HCT116 (cell line): Measurements from ENCODE around the gene NKX6-1. TPM values are rescaled to one million over a fixed set of nuclear protein-coding genes. Genes with fewer than 3 reads are reported as not detected.

ENCODE experiments used
- ATAC-seq: fragments of 200-7000 bp; cut with Tn5 transposase; 2 replicates; pipeline ENCODE4 v1.9.1; 2020; ENCODE audit warnings: mild to moderate bottlenecking, moderate library complexity
- BruUV-seq: library from RNA; stranded (reverse); fragments of 400-500 nt; replicated peaks from 2 replicates; lab custom pipeline; 2021; lab: Mats Ljungman, UMichigan
- CTCF ChIA-PET: fragments of 300-600 bp; sonication (Branson Sonifier 250); formaldehyde crosslinking; loops from one replicate; lab custom pipeline; 2021; ENCODE audit warnings: antibody characterized with exemption; lab: Charles Lee
- POLR2A ChIA-PET: fragments of 300-600, 350-600 bp; sonication (Branson Sonifier 250); formaldehyde crosslinking; loops from one replicate; lab custom pipeline; 2021; ENCODE audit warnings: antibody characterized with exemption; lab: Charles Lee
- RAD21 ChIA-PET, 2 experiments: fragments of 300-600 bp; sonication (Branson Sonifier 250); formaldehyde crosslinking; loops; one replicate each; lab custom pipeline; 2023; ENCODE audit warnings: low total read pairs in 2 of 2; ENCODE audit not compliant: uncharacterized antibody in 2 of 2, unreplicated experiment in 2 of 2, low non-redundant PET in 1 of 2; lab: Charles Lee
- DNase-seq: peaks from one replicate; pipeline ENCODE4 v3.0.0-alpha.2; 2010; ENCODE audit warnings: low read depth, low spot score
- H2AFZ ChIP-seq: fragments of 200-600 bp; shearing (Covaris generic), sonication (generic); 2 replicates; pipeline ENCODE4 v1.6.1; 2017; ENCODE audit warnings: low read depth, mixed run types, mixed read lengths, antibody characterized with exemption, low read length; ENCODE audit not compliant: poor library complexity, severe bottlenecking
- H3K27ac ChIP-seq: 2 replicates; pipeline ENCODE4 v1.5.1; 2012; ENCODE audit warnings: low read depth, low read length
- H3K27me3 ChIP-seq: fragments of 200-600 bp; sonication (generic); 2 replicates; pipeline ENCODE4 v1.6.1; 2016; ENCODE audit warnings: mixed run types, low read length, mixed read lengths; ENCODE audit not compliant: insufficient read depth
- H3K36me3 ChIP-seq, 2 experiments: fragments of 200-500 bp in 1 of 2; fragments of 200-600 bp in 1 of 2; sonication (Bioruptor generic) in 1 of 2; sonication (generic) in 1 of 2; 2 replicates each; pipeline versions ENCODE4 v1.5.1 to v1.6.1; 2014 to 2016; ENCODE audit warnings: low read length in 2 of 2, inconsistent platforms in 1 of 2, mixed read lengths in 1 of 2, mixed run types in 1 of 2; ENCODE audit not compliant: insufficient read depth in 2 of 2, control insufficient read depth in 1 of 2
- H3K4me1 ChIP-seq, 2 experiments: fragments of 200-600 bp in 1 of 2; sonication (generic) in 1 of 2; 2 replicates each; pipeline versions ENCODE4 v1.5.1 to v1.6.1; 2012 to 2017; ENCODE audit warnings: low read length in 2 of 2, inconsistent platforms in 1 of 2, mild to moderate bottlenecking in 1 of 2, mixed read lengths in 1 of 2, mixed run types in 1 of 2, moderate library complexity in 1 of 2; ENCODE audit not compliant: insufficient read depth in 2 of 2, control insufficient read depth in 1 of 2
- H3K4me2 ChIP-seq: fragments of 200-600 bp; sonication (generic); 2 replicates; pipeline ENCODE4 v1.6.1; 2017; ENCODE audit warnings: mixed run types, low read length, mixed read lengths
- H3K4me3 ChIP-seq, 2 experiments: fragments of 200-600 bp in 1 of 2; sonication (generic) in 1 of 2; replicated peaks in 1 of 2; 2 replicates each; pipeline ENCODE4 v1.5.1; 2011 to 2016; ENCODE audit warnings: low read length in 2 of 2, control low read depth in 1 of 2, low read depth in 1 of 2, mild to moderate bottlenecking in 1 of 2, mixed read lengths in 1 of 2, mixed run types in 1 of 2
- H3K79me2 ChIP-seq: fragments of 200-600 bp; sonication (generic); 2 replicates; pipeline ENCODE4 v1.6.1; 2017; ENCODE audit warnings: mild to moderate bottlenecking, mixed run types, low read length, moderate library complexity, mixed read lengths; ENCODE audit not compliant: insufficient read depth
- H3K9ac ChIP-seq: fragments of 200-600 bp; sonication (generic); 2 replicates; pipeline ENCODE4 v1.6.1; 2016; ENCODE audit warnings: low read length, mixed read lengths
- H3K9me2 ChIP-seq: fragments of 200-600 bp; sonication (generic), shearing (Covaris generic); 2 replicates; pipeline ENCODE4 v1.6.1; 2017; ENCODE audit warnings: mixed run types, mild to moderate bottlenecking, moderate library complexity; ENCODE audit not compliant: insufficient read depth
- H3K9me3 ChIP-seq, 2 experiments: fragments of 200-500 bp in 1 of 2; fragments of 200-600 bp in 1 of 2; sonication (Bioruptor generic) in 1 of 2; sonication (generic) in 1 of 2; 2 replicates each; pipeline ENCODE4 v1.6.1; 2014 to 2017; ENCODE audit warnings: low read length in 2 of 2, mixed read lengths in 2 of 2, inconsistent platforms in 1 of 2, low read depth in 1 of 2, mild to moderate bottlenecking in 1 of 2, mixed run types in 1 of 2, moderate library complexity in 1 of 2; ENCODE audit not compliant: control insufficient read depth in 1 of 2, insufficient read depth in 1 of 2
- H4K20me1 ChIP-seq: fragments of 200-600 bp; sonication (generic), shearing (Covaris generic); 2 replicates; pipeline ENCODE4 v1.6.1; 2017; ENCODE audit warnings: mixed run types, mild to moderate bottlenecking, moderate library complexity; ENCODE audit not compliant: insufficient read depth
- CBX3 ChIP-seq: IDR thresholded peaks from 2 replicates; pipeline ENCODE4 v1.6.1; 2012; ENCODE audit warnings: low read depth
- CEBPB ChIP-seq: IDR thresholded peaks from 2 replicates; pipeline ENCODE4 v1.6.1; 2012; ENCODE audit warnings: low read depth
- ELF1 ChIP-seq: IDR thresholded peaks from 2 replicates; pipeline ENCODE4 v1.6.1; 2012; ENCODE audit warnings: low read depth, borderline replicate concordance
- EZH2phosphoT487 ChIP-seq: fragments of 200-600 bp; IDR thresholded peaks from 2 replicates; pipeline ENCODE4 v1.6.1; 2018; ENCODE audit warnings: antibody characterized with exemption, borderline replicate concordance
- SRF ChIP-seq: IDR thresholded peaks from 2 replicates; pipeline ENCODE4 v1.6.1; 2012; ENCODE audit warnings: low read depth
- TCF7L2 ChIP-seq: IDR thresholded peaks from 2 replicates; pipeline ENCODE4 v1.7.0; 2011; ENCODE audit warnings: borderline replicate concordance, inconsistent platforms; ENCODE audit not compliant: insufficient read depth, insufficient read length; ENCODE audit errors: extremely low read depth
- intact Hi-C: fragments of 100-400 bp; cut with micrococcal nuclease; formaldehyde crosslinking; loops from 2 replicates; pipeline ENCODE4 v1.10.0; 2022
- total RNA-seq: library from RNA; stranded (reverse); gene quantifications from one replicate; pipeline ENCODE4 v1.2.1, GENCODE V29; 2021; ENCODE audit not compliant: unreplicated experiment
- TF ChIP-seq, protein P1 (sequence below): IDR thresholded peaks from 2 replicates; pipeline ENCODE4 v1.6.1; 2012
- TF ChIP-seq, protein P2 (sequence below): IDR thresholded peaks from 2 replicates; pipeline ENCODE4 v1.6.1; 2012; ENCODE audit warnings: low read depth

Gene NKX6-1
- total RNA-seq, 1 experiment from 2014 or later: 4.2 TPM

DNA sequence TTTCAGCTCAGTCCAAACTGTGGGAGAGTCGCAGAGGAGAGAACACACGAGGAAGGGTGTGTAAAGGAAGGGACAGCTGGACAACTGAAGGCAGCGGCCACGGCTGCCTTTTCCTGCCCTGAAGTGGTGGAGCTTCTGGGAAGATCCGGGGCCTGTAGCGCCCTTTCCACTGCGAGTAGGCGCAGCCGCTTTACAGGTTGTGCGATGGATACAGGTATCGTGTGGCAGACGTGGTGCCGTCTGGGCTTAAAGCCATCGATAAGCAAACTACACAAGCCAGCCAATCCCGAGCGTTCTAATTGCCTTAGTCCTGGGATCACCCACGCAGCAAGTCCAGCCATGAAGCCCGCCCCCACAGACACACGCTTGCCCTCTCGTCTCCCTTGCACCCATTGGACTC lies 15.4 kb downstream of the NKX6-1 start:
- POLR2A ChIA-PET: no interaction called here
- Histone ChIP-seq H3K4me3 (no peak overlapping the region), H3K36me3 (no peaks in the 10 kb centered on the region), H3K9me2 (no peaks in the 10 kb centered on the region), H3K79me2 (no peaks in the 10 kb centered on the region), H3K9me3 (no peaks in the 10 kb centered on the region), H3K27me3 (no peaks in the 10 kb centered on the region), H4K20me1 (no peaks in the 10 kb centered on the region), H2AFZ (no peak overlapping the region), H3K4me2 (no peak overlapping the region), H3K27ac (no peak overlapping the region), H3K4me1 (peaks cover 0 to 5% of the 10 kb centered on the region in 2 experiments; a peak in 2 of 4 replicates), H3K9ac (no peak overlapping the region)
- intact Hi-C loops: no loop called here
- BruUV-seq: no TSS peak
- RAD21 ChIA-PET: no interaction called here
- CTCF ChIA-PET: interaction anchor here (0.7 kb wide), 1 partner anchor 32 kb away, joined by 3 read pairs; no protein-coding TSS in a partner anchor
- DNase-seq (no peak), ATAC-seq (no peak)
- TF ChIP-seq, protein P1, sequence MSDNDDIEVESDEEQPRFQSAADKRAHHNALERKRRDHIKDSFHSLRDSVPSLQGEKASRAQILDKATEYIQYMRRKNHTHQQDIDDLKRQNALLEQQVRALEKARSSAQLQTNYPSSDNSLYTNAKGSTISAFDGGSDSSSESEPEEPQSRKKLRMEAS: no peak
- TF ChIP-seq CEBPB (no peak), CBX3 (no peak), ELF1 (no peak), EZH2phosphoT487 (no peak), SRF (no peak), TCF7L2 (no peak)
- TF ChIP-seq, protein P2, sequence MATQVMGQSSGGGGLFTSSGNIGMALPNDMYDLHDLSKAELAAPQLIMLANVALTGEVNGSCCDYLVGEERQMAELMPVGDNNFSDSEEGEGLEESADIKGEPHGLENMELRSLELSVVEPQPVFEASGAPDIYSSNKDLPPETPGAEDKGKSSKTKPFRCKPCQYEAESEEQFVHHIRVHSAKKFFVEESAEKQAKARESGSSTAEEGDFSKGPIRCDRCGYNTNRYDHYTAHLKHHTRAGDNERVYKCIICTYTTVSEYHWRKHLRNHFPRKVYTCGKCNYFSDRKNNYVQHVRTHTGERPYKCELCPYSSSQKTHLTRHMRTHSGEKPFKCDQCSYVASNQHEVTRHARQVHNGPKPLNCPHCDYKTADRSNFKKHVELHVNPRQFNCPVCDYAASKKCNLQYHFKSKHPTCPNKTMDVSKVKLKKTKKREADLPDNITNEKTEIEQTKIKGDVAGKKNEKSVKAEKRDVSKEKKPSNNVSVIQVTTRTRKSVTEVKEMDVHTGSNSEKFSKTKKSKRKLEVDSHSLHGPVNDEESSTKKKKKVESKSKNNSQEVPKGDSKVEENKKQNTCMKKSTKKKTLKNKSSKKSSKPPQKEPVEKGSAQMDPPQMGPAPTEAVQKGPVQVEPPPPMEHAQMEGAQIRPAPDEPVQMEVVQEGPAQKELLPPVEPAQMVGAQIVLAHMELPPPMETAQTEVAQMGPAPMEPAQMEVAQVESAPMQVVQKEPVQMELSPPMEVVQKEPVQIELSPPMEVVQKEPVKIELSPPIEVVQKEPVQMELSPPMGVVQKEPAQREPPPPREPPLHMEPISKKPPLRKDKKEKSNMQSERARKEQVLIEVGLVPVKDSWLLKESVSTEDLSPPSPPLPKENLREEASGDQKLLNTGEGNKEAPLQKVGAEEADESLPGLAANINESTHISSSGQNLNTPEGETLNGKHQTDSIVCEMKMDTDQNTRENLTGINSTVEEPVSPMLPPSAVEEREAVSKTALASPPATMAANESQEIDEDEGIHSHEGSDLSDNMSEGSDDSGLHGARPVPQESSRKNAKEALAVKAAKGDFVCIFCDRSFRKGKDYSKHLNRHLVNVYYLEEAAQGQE: no peak
- TF ChIP-seq, all 23 proteins: peak for 0
